ENCODE results near the gene PSAPL1. TPM values are rescaled to one million over a fixed set of nuclear protein-coding genes. Genes with fewer than 3 reads are reported as not detected.
A peak's percentile ranks its signal among the peaks of the same experiment; 100 is the strongest.

Gene PSAPL1
- polyA plus RNA-seq, 1 of the 3 experiments (the other 2 are of a cell fraction), result 0.03 TPM

GRCh38 chr4:7424553-7425111, 10.1 kb downstream of the PSAPL1 start:
- H3K4me3 ChIP-seq (ENCODE audit: low read depth in 2 of 2, low read length in 1 of 2), result no peak overlapping the region
- ChIA-PET CTCF (interaction anchor here (1.1 kb wide), 1 partner anchor 128 kb away, joined by 3 read pairs; no protein-coding TSS in a partner anchor), POLR2A (no interaction called here)
- no peaks in the 10 kb centered on the region for H3F3A ChIP-seq (replicated peaks; ENCODE audit: insufficient read depth)
- no peak overlapping the region for H3K9ac ChIP-seq
- peak; percentile 22 for DNase-seq
- no peaks in the 10 kb centered on the region for H3K27me3 ChIP-seq (ENCODE audit: insufficient read depth)
- no peaks in the 10 kb centered on the region for H3K9me2 ChIP-seq
- H3K4me2 ChIP-seq, result no peak overlapping the region
- no peaks in the 10 kb centered on the region for H3K79me2 ChIP-seq (ENCODE audit: insufficient read depth)
- no peaks in the 10 kb centered on the region for H3K9me3 ChIP-seq
- H4K20me1 ChIP-seq (ENCODE audit: insufficient read depth), result no peaks in the 10 kb centered on the region
- 90% methylated on average over 9 of the region's 18 CpGs for WGBS (ENCODE audit: low lambda C conversion rate)
- no peak overlapping the region for H3K27ac ChIP-seq (ENCODE audit: low read depth in 2 of 2, low read length in 1 of 2)
- no peak overlapping the region for H2AFZ ChIP-seq (ENCODE audit: low read depth)
- no peaks in the 10 kb centered on the region; a peak in 1 of 4 replicates for H3K4me1 ChIP-seq (ENCODE audit: control insufficient read depth in 1 of 2, insufficient read depth in 2 of 2, low read depth in 1 of 2, low read length in 1 of 2)
- TF ChIP-seq PBX3 (IDR thresholded peaks at IDR 0.05) (no peak), SIN3A (IDR thresholded peaks at IDR 0.05; ENCODE audit: borderline replicate concordance, low read depth, low read length) (no peak), RXRA (IDR thresholded peaks at IDR 0.05; ENCODE audit: borderline replicate concordance, low read depth) (no peak), ZBTB33 (IDR thresholded peaks at IDR 0.05; ENCODE audit: borderline replicate concordance, low read depth) (no peak), FOXM1 (IDR thresholded peaks at IDR 0.05; ENCODE audit: low read depth) (no peak), ELF1 (IDR thresholded peaks at IDR 0.05) (no peak), IRF3 (IDR thresholded peaks at IDR 0.05; ENCODE audit: low read depth, low read length) (no peak), POLR2AphosphoS5 (IDR thresholded peaks at IDR 0.05; ENCODE audit: low read depth, low read length) (no peak)
- H3K36me3 ChIP-seq (replicated peaks in 1 of 2; ENCODE audit: control insufficient read depth in 1 of 2, insufficient read depth in 2 of 2, low read length in 1 of 2), result no peaks in the 10 kb centered on the region

GRCh38 chr4:7423801-7424552, 10.8 kb downstream of the PSAPL1 start:
- H3K4me1 ChIP-seq (ENCODE audit: control insufficient read depth in 1 of 2, insufficient read depth in 2 of 2, low read depth in 1 of 2, low read length in 1 of 2), result no peaks in the 10 kb centered on the region; a peak in 1 of 4 replicates
- ChIA-PET POLR2A (no interaction called here), CTCF (interaction anchor here (1.1 kb wide), 1 partner anchor 128 kb away, joined by 3 read pairs; no protein-coding TSS in a partner anchor)
- no peaks in the 10 kb centered on the region for H3F3A ChIP-seq (replicated peaks; ENCODE audit: insufficient read depth)
- no peaks in the 10 kb centered on the region for H3K27me3 ChIP-seq (ENCODE audit: insufficient read depth)
- H4K20me1 ChIP-seq (ENCODE audit: insufficient read depth), result no peaks in the 10 kb centered on the region
- H3K79me2 ChIP-seq (ENCODE audit: insufficient read depth), result no peaks in the 10 kb centered on the region
- no peak overlapping the region for H3K9ac ChIP-seq
- no peak overlapping the region for H3K4me2 ChIP-seq
- no peaks in the 10 kb centered on the region for H3K36me3 ChIP-seq (replicated peaks in 1 of 2; ENCODE audit: control insufficient read depth in 1 of 2, insufficient read depth in 2 of 2, low read length in 1 of 2)
- peak; percentile 24 for DNase-seq
- no peaks in the 10 kb centered on the region for H3K9me2 ChIP-seq
- H2AFZ ChIP-seq (ENCODE audit: low read depth), result no peak overlapping the region
- no peak overlapping the region for H3K4me3 ChIP-seq (ENCODE audit: low read depth in 2 of 2, low read length in 1 of 2)
- no peaks in the 10 kb centered on the region for H3K9me3 ChIP-seq
- no peak overlapping the region for H3K27ac ChIP-seq (ENCODE audit: low read depth in 2 of 2, low read length in 1 of 2)
- 78% methylated on average over 12 of the region's 17 CpGs for WGBS (ENCODE audit: low lambda C conversion rate)
- TF ChIP-seq FOSL2 (IDR thresholded peaks at IDR 0.05; ENCODE audit: borderline replicate concordance, low read depth) (no peak), TEAD4 (IDR thresholded peaks at IDR 0.05; ENCODE audit: borderline replicate concordance, insufficient read depth) (no peak), EP300 (IDR thresholded peaks at IDR 0.05; ENCODE audit: borderline replicate concordance in 1 of 2, low read depth in 1 of 2, low read length in 1 of 2) (no peak), TAF1 (IDR thresholded peaks at IDR 0.05; ENCODE audit: borderline replicate concordance, low read depth, low read length) (no peak), MXI1 (IDR thresholded peaks at IDR 0.05; ENCODE audit: low read depth, low read length) (no peak), RAD21 (IDR thresholded peaks at IDR 0.05; ENCODE audit: low read length) (no peak), SMC3 (IDR thresholded peaks at IDR 0.05; ENCODE audit: low read depth, low read length) (no peak), NRF1 (IDR thresholded peaks at IDR 0.05; ENCODE audit: low read depth, low read length) (no peak), REST (IDR thresholded peaks at IDR 0.05; ENCODE audit: low read depth, low read length) (no peak), ELF1 (IDR thresholded peaks at IDR 0.05) (no peak), RFX5 (IDR thresholded peaks at IDR 0.05; ENCODE audit: low read length) (no peak), NFIC (IDR thresholded peaks at IDR 0.05; ENCODE audit: borderline replicate concordance) (no peak), FOXM1 (IDR thresholded peaks at IDR 0.05; ENCODE audit: low read depth) (no peak), TCF12 (IDR thresholded peaks at IDR 0.05) (no peak)
